GM23338 (cell line): Measurements from ENCODE around the gene CASTOR1. TPM values are rescaled to one million over a fixed set of nuclear protein-coding genes. Genes with fewer than 3 reads are reported as not detected.

Source experiments
- ATAC-seq: fragments of 200-7000 bp; cut with Tn5 transposase; 3 replicates; pipeline ENCODE4 v1.9.1; 2020
- DNase-seq: peaks from one replicate; pipeline ENCODE4 v3.0.0-alpha.2; 2015; ENCODE audit warnings: low spot score
- H2AFZ ChIP-seq: fragments of 200-600 bp; sonication (generic); 2 replicates; pipeline ENCODE4 v1.8.0; 2016; ENCODE audit warnings: antibody characterized with exemption, mild to moderate bottlenecking, moderate library complexity
- H3F3A ChIP-seq: fragments of 200-600 bp; sonication (generic); replicated peaks from 2 replicates; pipeline ENCODE4 v1.8.0; 2017; ENCODE audit warnings: antibody characterized with exemption, mixed run types, low read depth
- H3K27ac ChIP-seq: fragments of 200-600 bp; sonication (generic); 2 replicates; pipeline ENCODE4 v1.6.1; 2016; ENCODE audit warnings: low read depth
- H3K27me3 ChIP-seq: fragments of 200-600 bp; sonication (generic); 2 replicates; pipeline ENCODE4 v1.8.0; 2016; ENCODE audit warnings: mild to moderate bottlenecking, mixed run types, moderate library complexity; ENCODE audit not compliant: insufficient read depth
- H3K36me3 ChIP-seq: fragments of 200-600 bp; sonication (generic); 2 replicates; pipeline ENCODE4 v1.8.0; 2016; ENCODE audit warnings: mild to moderate bottlenecking; ENCODE audit not compliant: insufficient read depth
- H3K4me1 ChIP-seq: fragments of 200-600 bp; sonication (generic); 2 replicates; pipeline ENCODE4 v1.8.0; 2016; ENCODE audit warnings: mild to moderate bottlenecking, moderate library complexity; ENCODE audit not compliant: insufficient read depth
- H3K4me2 ChIP-seq: fragments of 200-600 bp; sonication (generic); 2 replicates; pipeline ENCODE4 v1.7.1; 2017; ENCODE audit warnings: mixed run types
- H3K4me3 ChIP-seq: fragments of 200-600 bp; sonication (generic); 2 replicates; pipeline ENCODE4 v1.6.1; 2016; ENCODE audit warnings: mixed run types
- H3K79me2 ChIP-seq: fragments of 200-600 bp; sonication (generic); replicated peaks from 2 replicates; pipeline ENCODE4 v1.8.0; 2017; ENCODE audit warnings: mild to moderate bottlenecking; ENCODE audit not compliant: insufficient read depth
- H3K9me2 ChIP-seq: fragments of 200-600 bp; sonication (generic); 2 replicates; pipeline ENCODE4 v1.8.0; 2017; ENCODE audit not compliant: insufficient read depth
- H4K20me1 ChIP-seq: fragments of 200-600 bp; sonication (generic); replicated peaks from 2 replicates; pipeline ENCODE4 v1.8.0; 2017; ENCODE audit warnings: mild to moderate bottlenecking; ENCODE audit not compliant: insufficient read depth
- H3K27ac Mint-ChIP-seq: 2 replicates; pipeline ENCODE4 v1.8.0; 2020; ENCODE audit warnings: inconsistent platforms, mild to moderate bottlenecking, moderate library complexity, mixed read lengths
- H3K27me3 Mint-ChIP-seq: 3 replicates; pipeline ENCODE4 v1.8.0; 2022; ENCODE audit warnings: low read depth, mild to moderate bottlenecking, moderate library complexity, mixed read lengths, inconsistent platforms; ENCODE audit not compliant: insufficient read depth, poor library complexity
- H3K36me3 Mint-ChIP-seq: 3 replicates; pipeline ENCODE4 v1.8.0; 2021; ENCODE audit warnings: low read depth, mild to moderate bottlenecking, inconsistent platforms, moderate library complexity, mixed read lengths
- H3K4me1 Mint-ChIP-seq: 3 replicates; pipeline ENCODE4 v1.8.0; 2020; ENCODE audit warnings: mild to moderate bottlenecking, inconsistent platforms, mixed read lengths
- H3K4me3 Mint-ChIP-seq: 3 replicates; pipeline ENCODE4 v1.8.0; 2021; ENCODE audit warnings: moderate library complexity, mild to moderate bottlenecking, inconsistent platforms, mixed read lengths
- H3K9me3 Mint-ChIP-seq: 3 replicates; pipeline ENCODE4 v1.8.0; 2020; ENCODE audit warnings: moderate library complexity, mild to moderate bottlenecking, inconsistent platforms, mixed read lengths
- CREB1 ChIP-seq: fragments of 250-450 bp; sonication (Bioruptor Pico); IDR thresholded peaks from 2 replicates; pipeline ENCODE4 v1.5.0; 2020; ENCODE audit warnings: low read depth, mild to moderate bottlenecking, moderate library complexity
- ETS1 ChIP-seq: IDR thresholded peaks from 2 replicates; pipeline ENCODE4 v1.6.1; 2016; ENCODE audit warnings: antibody characterized with exemption
- EZH2phosphoT487 ChIP-seq: fragments of 200-600 bp; sonication (generic); IDR thresholded peaks from one replicate; pipeline ENCODE4 v1.8.1; 2018; ENCODE audit warnings: antibody characterized with exemption; ENCODE audit not compliant: unreplicated experiment
- JUNB ChIP-seq: IDR thresholded peaks from one replicate; pipeline ENCODE4 v1.6.1; 2016; ENCODE audit warnings: antibody characterized with exemption; ENCODE audit not compliant: unreplicated experiment
- POLR2AphosphoS5 ChIP-seq: IDR thresholded peaks from 2 replicates; pipeline ENCODE4 v1.6.1; 2016; ENCODE audit warnings: antibody characterized with exemption, low read depth
- polyA plus RNA-seq: library from polyadenylated mRNA; unstranded; fragments of >200 nt; fragmentation: Nextera tagmentation; extraction: Ambion mirVana; gene quantifications from 2 replicates; pipeline ENCODE4 v1.2.1, GENCODE V29; 2016
- total RNA-seq: library from RNA; depleted of rRNA; stranded (reverse); fragments of >200 nt; shearing (Covaris generic); gene quantifications from 2 replicates; pipeline ENCODE4 v1.2.3, GENCODE V29; 2014
- TF ChIP-seq, protein P1 (sequence below): IDR thresholded peaks from one replicate; pipeline ENCODE4 v1.6.1; 2018; ENCODE audit warnings: antibody characterized with exemption; ENCODE audit not compliant: unreplicated experiment

CASTOR1 gene
- total and polyA plus RNA-seq, 2 experiments from 2014 or later = 11.3 to 23.2 TPM

- TF ChIP-seq ETS1 (no peak), POLR2AphosphoS5 (no peak), JUNB (no peak), EZH2phosphoT487 (no peak)
- TF ChIP-seq, protein P1, sequence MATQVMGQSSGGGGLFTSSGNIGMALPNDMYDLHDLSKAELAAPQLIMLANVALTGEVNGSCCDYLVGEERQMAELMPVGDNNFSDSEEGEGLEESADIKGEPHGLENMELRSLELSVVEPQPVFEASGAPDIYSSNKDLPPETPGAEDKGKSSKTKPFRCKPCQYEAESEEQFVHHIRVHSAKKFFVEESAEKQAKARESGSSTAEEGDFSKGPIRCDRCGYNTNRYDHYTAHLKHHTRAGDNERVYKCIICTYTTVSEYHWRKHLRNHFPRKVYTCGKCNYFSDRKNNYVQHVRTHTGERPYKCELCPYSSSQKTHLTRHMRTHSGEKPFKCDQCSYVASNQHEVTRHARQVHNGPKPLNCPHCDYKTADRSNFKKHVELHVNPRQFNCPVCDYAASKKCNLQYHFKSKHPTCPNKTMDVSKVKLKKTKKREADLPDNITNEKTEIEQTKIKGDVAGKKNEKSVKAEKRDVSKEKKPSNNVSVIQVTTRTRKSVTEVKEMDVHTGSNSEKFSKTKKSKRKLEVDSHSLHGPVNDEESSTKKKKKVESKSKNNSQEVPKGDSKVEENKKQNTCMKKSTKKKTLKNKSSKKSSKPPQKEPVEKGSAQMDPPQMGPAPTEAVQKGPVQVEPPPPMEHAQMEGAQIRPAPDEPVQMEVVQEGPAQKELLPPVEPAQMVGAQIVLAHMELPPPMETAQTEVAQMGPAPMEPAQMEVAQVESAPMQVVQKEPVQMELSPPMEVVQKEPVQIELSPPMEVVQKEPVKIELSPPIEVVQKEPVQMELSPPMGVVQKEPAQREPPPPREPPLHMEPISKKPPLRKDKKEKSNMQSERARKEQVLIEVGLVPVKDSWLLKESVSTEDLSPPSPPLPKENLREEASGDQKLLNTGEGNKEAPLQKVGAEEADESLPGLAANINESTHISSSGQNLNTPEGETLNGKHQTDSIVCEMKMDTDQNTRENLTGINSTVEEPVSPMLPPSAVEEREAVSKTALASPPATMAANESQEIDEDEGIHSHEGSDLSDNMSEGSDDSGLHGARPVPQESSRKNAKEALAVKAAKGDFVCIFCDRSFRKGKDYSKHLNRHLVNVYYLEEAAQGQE = no peak
Measured at GRCh38 chr22:30290342-30291057, 1.2 kb upstream of the CASTOR1 start (continued).

GRCh38 chr22:30289980-30290313 is 642 bp upstream of the CASTOR1 start:
- Histone ChIP-seq H2AFZ (peak overlapping the region; percentile 93), H3K4me2 (peak overlapping the region; percentile 91)

More at GRCh38 chr22:30289980-30290313, 642 bp upstream of the CASTOR1 start:
- Histone ChIP-seq H3K4me3 (peak overlapping the region; percentile 75), H3K9me2 (no peaks in the 10 kb centered on the region), H3F3A (peaks cover 11% of the 10 kb centered on the region), H3K27me3 (peaks cover 7% of the 10 kb centered on the region; the same call in 1 of the 2 replicates), H4K20me1 (no peaks in the 10 kb centered on the region; the same call in 1 of the 2 replicates), H3K36me3 (no peaks in the 10 kb centered on the region), H3K27ac (no peak overlapping the region), H3K4me1 (peaks cover 14% of the 10 kb centered on the region; the same call in 1 of the 2 replicates), H3K79me2 (no peaks in the 10 kb centered on the region)
- no peaks in the 10 kb centered on the region for H3K9me3 Mint-ChIP-seq
- H3K4me3 Mint-ChIP-seq = peak overlapping the region; percentile 79
- peaks cover 14% of the 10 kb centered on the region; the same call in 2 of the 3 replicates for H3K4me1 Mint-ChIP-seq
- H3K27me3 Mint-ChIP-seq = peaks cover 21% of the 10 kb centered on the region
- H3K36me3 Mint-ChIP-seq = no peaks in the 10 kb centered on the region
- peak; percentile 75 for DNase-seq
- ATAC-seq = peak; percentile 20
- H3K27ac Mint-ChIP-seq = no peak overlapping the region
- TF ChIP-seq JUNB = no peak
- TF ChIP-seq EZH2phosphoT487 = no peak
- no peak for TF ChIP-seq CREB1 (CRISPR knock-in tag)
